A549 treated with GW870086 at 1 μM for 4 hours (cell line): Measurements from ENCODE around the gene CRABP2. TPM values are rescaled to one million over a fixed set of nuclear protein-coding genes. Genes with fewer than 3 reads are reported as not detected.

Experiments used
- total RNA-seq: library from RNA; stranded (reverse); fragments of 200-300 nt; extraction: Qiagen RNA extraction; gene quantifications from 5 replicates; pipeline ENCODE4 v1.2.3, GENCODE V29; 2022; ENCODE audit warnings: low read depth

CRABP2 gene
- total RNA-seq: 7.8 to 14.9 TPM (median 8.6 TPM) in 5 replicates

DNA sequence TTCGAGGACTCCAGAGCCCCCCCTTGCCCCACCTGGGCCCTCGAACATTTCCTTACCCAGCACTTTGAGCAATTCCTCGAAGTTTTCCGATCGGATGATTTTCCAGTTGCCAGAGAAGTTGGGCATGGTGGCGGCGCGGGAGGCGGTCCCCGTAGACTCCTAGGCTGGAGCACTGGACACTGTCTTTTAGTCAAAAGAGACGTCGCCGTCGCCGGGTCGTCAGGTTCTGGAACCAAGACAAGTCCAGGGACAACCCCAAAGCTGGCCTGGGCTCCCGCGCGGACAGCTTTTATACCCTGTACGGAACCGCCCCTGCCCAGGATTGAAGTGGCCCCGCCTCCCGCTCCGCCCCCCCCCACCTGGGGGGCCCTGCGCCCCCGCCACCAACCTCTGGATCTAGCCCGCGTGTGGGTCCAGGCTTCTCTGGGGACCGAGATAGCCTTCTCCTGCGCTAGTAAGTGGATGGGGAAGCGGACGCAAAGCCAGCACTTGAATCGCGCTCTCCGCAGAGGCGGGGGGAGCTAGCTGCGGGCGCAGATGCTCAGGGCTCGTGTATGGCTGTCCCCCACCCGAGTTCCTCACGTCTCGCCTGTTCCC lies at the start of gene CRABP2:
Gene CRABP2, minus strand, starts transcription at position 263 of the 597 bp plus-strand sequence. Its CDS starts 137 bp downstream, at position 126.

DNA sequence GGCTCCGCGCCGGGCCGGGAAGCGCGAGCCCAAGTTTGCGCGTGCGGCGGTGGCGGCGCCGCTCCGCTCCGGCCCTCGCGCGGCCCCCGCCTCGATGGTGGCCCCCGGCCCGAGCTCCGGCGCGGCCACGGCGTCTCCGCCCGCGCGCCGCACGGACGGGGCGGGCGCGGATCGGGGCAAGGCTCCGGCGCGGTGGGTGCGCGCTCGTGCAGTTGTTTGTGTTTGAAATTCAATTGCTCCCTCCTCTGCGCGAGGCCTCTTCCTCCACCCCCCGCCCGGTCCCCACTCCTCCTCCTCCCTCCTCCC lies 46.0 kb upstream of the CRABP2 start, which contains the start of gene HDGF:
Gene HDGF, minus strand, starts transcription at position 225 of the 306 bp plus-strand sequence. CDS start 246 bp downstream, outside the sequence.

DNA sequence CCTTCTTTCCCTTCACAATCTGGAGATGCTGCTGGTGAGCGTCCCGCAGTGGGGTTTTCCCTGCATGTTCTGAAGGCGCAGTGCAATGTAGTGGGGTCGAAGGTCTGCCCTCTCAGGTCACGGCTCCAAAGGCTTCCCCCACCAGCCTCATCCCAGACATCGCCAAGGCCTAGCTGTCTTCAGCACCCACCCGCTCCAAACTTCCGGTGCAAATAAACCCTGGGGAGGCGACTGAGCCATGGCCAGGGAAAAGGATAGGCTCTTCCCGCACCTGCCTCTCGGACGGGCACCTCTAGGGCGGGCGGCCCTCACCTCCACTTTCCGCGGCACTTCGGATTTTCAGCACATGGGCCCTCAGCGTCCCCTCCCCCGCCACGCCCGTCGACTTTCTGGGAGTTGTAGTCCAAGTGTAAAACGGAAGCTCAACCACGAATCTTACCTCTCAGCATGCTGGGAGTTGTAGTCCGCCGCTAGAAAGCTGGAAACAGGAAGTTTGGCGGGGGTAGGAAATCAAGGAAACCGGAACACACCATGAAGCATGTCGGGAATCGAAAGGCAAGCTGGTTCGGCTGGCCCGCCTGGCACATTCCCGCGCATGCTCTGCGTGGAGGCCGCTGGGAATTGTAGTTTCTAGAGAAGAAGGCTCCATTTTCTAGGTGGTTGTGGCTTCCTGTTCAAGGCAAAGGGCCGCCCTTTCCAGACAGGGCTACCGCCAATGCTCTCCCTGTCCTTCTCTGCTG lies 35.5 kb upstream of the CRABP2 start, which contains the start of gene MRPL24:
Gene MRPL24, minus strand, starts transcription at position 348 of the 740 bp plus-strand sequence. CDS start 2,384 bp downstream, outside the sequence.

DNA sequence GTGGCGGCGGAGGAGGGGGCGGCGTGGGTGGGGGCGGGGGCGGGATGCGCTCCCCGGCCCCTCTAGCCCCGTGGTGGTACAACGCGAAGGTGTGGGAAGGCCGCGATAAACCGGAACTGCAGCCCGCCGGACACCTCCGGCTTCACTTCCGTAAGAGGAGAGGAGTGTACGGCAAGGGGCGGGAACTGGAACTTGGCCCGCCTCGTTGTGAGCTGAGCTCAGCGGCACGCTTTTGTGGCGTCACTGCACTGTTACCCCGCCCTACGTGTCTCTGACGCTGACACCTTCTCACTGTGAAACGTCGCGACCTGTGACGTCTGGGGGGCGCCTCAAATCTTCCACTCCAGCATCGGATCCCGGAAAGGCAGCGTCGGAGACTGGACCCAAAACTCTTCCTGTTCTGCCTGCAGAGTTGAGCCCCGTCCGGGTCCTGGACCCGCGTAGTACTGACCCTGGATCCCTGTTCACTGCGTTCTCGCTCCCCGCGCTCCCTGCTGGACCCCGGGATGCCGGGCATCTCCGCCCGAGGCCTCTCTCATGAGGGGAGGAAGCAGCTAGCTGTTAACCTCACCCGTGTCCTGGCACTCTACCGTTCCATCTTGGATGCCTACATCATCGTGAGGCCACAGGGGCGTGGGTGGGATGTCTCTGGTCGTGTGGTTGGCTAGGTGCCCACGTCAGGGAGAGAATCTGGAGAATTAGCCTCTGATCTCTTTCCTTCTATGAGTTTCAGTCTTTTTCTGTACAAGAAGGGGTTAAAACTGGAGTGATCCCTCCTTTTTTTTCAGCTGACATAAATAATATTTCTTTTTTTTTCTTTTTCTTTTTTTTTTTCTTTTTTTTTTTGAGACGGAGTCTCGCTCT lies 23.4 kb upstream of the CRABP2 start, which contains the start of gene ISG20L2:
Gene ISG20L2, minus strand, starts transcription at position 168 of the 864 bp plus-strand sequence. CDS start 1,114 bp downstream, outside the sequence.

DNA sequence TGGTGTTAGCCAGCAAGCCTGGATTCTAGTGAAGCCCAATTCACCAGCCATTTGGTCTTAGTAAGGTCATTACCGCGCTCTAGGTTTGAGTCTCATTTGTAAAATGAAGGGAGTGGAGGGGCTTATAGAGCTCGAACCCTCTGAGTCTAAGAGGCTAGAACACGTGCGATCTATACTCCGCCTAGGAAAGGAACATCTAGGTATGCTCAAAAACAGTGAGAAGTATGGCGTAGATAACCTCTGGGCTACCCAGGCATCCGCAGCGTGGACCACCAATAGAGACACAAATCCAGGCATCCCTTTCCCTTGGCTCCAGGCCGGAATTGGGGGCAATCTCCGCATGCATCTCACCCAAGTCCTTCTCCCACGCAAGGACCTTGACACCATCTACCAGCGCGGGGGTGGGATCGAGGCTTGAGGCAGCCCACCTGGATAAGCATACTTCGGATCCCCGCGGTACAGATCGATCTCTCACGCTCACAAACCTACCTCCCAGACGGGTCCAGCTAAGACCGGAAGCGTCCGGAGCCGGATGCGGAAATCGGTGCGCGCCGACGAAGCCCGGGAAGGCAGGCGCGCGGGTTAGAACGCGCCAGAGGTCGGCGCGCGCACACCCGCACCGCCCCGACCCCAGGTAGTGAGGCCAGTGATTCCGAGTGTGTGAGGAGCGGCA lies 22.7 kb upstream of the CRABP2 start, which contains the start of gene METTL25B:
Gene METTL25B, plus strand, starts transcription at position 544 of the 673 bp plus-strand sequence. CDS start 636 bp downstream, outside the sequence.

DNA sequence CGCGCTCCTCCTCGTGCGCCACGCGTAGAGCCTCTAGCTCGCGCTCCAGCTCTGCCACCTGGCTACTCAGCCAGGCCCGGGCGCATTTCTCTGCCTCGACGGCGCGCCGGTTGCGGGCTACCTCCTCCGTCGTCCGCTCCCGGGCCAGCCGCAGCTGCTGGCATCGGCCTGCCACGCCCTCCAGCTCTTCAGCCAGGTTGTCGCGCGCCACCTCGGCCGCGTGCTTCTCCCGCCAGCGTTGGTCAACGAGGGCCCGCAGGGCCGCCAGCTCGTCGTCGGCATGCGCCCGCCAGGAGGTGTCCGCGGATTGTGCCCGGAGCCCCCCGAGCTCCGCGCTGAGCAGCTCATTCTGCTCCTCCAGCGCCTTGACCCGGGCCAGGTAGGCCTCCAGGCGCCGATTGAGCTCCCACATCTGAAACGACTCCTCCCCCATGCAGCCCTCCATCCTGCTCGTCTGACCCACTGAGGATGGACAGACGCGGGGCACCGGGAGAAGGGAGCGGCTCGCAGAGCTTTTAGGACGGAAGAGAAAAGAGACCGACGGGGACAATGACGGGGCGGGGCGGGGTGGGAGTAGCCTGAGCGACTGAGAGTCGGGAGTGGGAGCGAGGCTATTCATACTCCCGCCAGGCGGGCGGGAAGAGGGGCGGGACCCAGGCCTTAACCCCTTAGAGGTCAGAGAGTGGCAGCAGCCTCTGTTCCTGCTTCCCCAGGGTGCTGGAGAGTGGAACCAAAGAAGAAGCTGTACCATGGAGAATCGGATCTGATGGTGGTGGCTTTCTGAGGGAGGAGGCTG lies 28.4 kb downstream of the CRABP2 start, which contains the start of gene NES:
Gene NES, minus strand, starts transcription at position 588 of the 796 bp plus-strand sequence. Its CDS starts 143 bp downstream, at position 445.

Other genes starting within 250 kb of the CRABP2 start
- 20.2 to 29.8 TPM (median 28.1 TPM) in 5 replicates for gene MEF2D, start 204.8 kb downstream of the CRABP2 start, total RNA-seq
- 12.2 to 18.5 TPM (median 15.3 TPM) in 5 replicates for gene IQGAP3, start 133.0 kb downstream of the CRABP2 start, total RNA-seq
- not detected in 5 replicates for gene TTC24, start 125.9 kb downstream of the CRABP2 start, total RNA-seq
- 147 to 176 TPM (median 165 TPM) in 5 replicates for gene NAXE, start 113.8 kb downstream of the CRABP2 start, total RNA-seq
- 64.4 to 88.6 TPM (median 68.1 TPM) in 5 replicates for gene GPATCH4, start 104.1 kb downstream of the CRABP2 start, total RNA-seq
- gene HAPLN2, start 86.2 kb downstream of the CRABP2 start, total RNA-seq: 0.21 to 0.23 TPM in 2 of 5 replicates, not detected in the others
- gene BCAN, start 63.5 kb downstream of the CRABP2 start, total RNA-seq: 0.16 to 0.21 TPM in 2 of 5 replicates, not detected in the others
- gene NES, start 28.2 kb downstream of the CRABP2 start, total RNA-seq: 1.1 to 1.4 TPM (median 1.2 TPM) in 5 replicates
- 22.0 to 25.7 TPM (median 23.5 TPM) in 5 replicates for gene METTL25B, start 22.9 kb upstream of the CRABP2 start, total RNA-seq
- 35.0 to 47.3 TPM (median 43.7 TPM) in 5 replicates for gene ISG20L2, start 23.2 kb upstream of the CRABP2 start, total RNA-seq
- 175 to 202 TPM (median 193 TPM) in 5 replicates for gene MRPL24, start 35.5 kb upstream of the CRABP2 start, total RNA-seq
- 408 to 438 TPM (median 425 TPM) in 5 replicates for gene HDGF, start 46.1 kb upstream of the CRABP2 start, total RNA-seq
- 66.3 to 83.8 TPM (median 72.0 TPM) in 5 replicates for gene PRCC, start 62.0 kb upstream of the CRABP2 start, total RNA-seq
- 2.6 to 3.9 TPM (median 3.2 TPM) in 5 replicates for gene SH2D2A, start 111.3 kb upstream of the CRABP2 start, total RNA-seq
- not detected in 5 replicates for gene INSRR, start 153.5 kb upstream of the CRABP2 start, total RNA-seq
- gene NTRK1, start 155.3 kb upstream of the CRABP2 start, total RNA-seq: 0.03 to 0.18 TPM (median 0.16 TPM) in 4 of 5 replicates, not detected in the other
- gene PEAR1, start 188.1 kb upstream of the CRABP2 start, total RNA-seq: 5.7 to 7.5 TPM (median 6.1 TPM) in 5 replicates
- 0.11 to 0.22 TPM (median 0.19 TPM) in 3 of 5 replicates, not detected in the others for gene LRRC71, start 215.0 kb upstream of the CRABP2 start, total RNA-seq